ENCODE data around the gene GSDMA. TPM values are rescaled to one million over a fixed set of nuclear protein-coding genes. Genes with fewer than 3 reads are reported as not detected.
"Not testable (repeated sequence)": the region's sequence is repeated elsewhere in the genome, so short reads cannot be mapped to it uniquely, and the experiment has no call there.

GSDMA gene
- total RNA-seq, 1 experiment from 2014 or later: not detected

DNA sequence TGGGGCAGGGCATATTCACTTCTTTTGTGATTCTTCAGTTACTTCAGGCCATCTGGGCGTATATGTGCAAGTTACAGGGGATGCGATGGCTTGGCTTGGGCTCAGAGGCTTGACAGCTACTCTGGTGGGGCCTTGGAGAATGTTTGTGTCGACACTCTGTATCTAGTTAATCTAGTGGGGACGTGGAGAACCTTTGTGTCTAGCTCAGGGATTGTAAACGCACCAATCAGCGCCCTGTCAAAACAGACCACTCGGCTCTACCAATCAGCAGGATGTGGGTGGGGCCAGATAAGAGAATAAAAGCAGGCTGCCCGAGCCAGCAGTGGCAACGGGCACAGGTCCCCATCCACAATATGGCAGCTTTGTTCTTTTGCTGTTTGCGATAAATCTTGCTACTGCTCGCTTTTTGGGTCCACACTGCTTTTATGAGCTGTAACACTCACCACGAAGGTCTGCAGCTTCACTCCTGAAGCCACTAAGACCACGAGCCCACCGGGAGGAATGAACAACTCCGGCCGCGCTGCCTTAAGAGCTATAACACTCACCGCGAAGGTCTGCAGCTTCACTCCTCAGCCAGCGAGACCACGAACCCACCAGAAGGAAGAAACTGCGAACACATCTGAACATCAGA is 49.3 kb downstream of the GSDMA start:
- H3T11ph ChIP-seq (ENCODE audit: low read length); H3K4me3 Mint-ChIP-seq; H3K56ac ChIP-seq (ENCODE audit: insufficient read length, low read depth, low read length); H3K14ac ChIP-seq (ENCODE audit: insufficient read depth, low read length); H4K8ac ChIP-seq (replicated peaks; ENCODE audit: insufficient read length, low read depth, low read length); H2AK5ac ChIP-seq (ENCODE audit: insufficient read length, low read length); H4K20me1 ChIP-seq (ENCODE audit: control insufficient read depth, insufficient read depth, insufficient read length); H3K27me3 ChIP-seq (ENCODE audit: insufficient read depth, low read length); H3K9me3 Mint-ChIP-seq; H3K4me2 ChIP-seq (ENCODE audit: insufficient read depth, insufficient read length, low read length); H3K4ac ChIP-seq (ENCODE audit: low read depth, low read length); H4K91ac ChIP-seq (ENCODE audit: insufficient read length, low read depth, low read length); DNase-seq; H3K27ac Mint-ChIP-seq; H2BK5ac ChIP-seq (ENCODE audit: insufficient read length, low read length); H3K27me3 Mint-ChIP-seq (ENCODE audit: low read depth); H2BK120ac ChIP-seq (ENCODE audit: low read depth, low read length, poor library complexity, severe bottlenecking); H4K5ac ChIP-seq (ENCODE audit: insufficient read length, low read depth, low read length); H3K79me1 ChIP-seq (ENCODE audit: insufficient read depth, low read depth, low read length, poor library complexity, severe bottlenecking); H3K9me3 ChIP-seq (ENCODE audit: control insufficient read depth, low read depth, low read length); H3K79me2 ChIP-seq (ENCODE audit: insufficient read depth, low read length); H2BK12ac ChIP-seq (ENCODE audit: insufficient read length, low read depth, low read length); H3K18ac ChIP-seq (ENCODE audit: insufficient read length, low read depth, low read length); H2BK15ac ChIP-seq (ENCODE audit: low read depth, low read length); H3K27ac ChIP-seq (ENCODE audit: insufficient read length, low read depth, low read length); H3K23me2 ChIP-seq (ENCODE audit: insufficient read length, low read depth, low read length, poor library complexity, severe bottlenecking); H3K4me1 ChIP-seq (ENCODE audit: insufficient read depth, low read length); H3K9ac ChIP-seq (ENCODE audit: extremely low read depth, insufficient read length, low read length); H3K36me3 Mint-ChIP-seq (ENCODE audit: insufficient read depth in 1 of 3, low read depth in 3 of 3); H2BK20ac ChIP-seq (ENCODE audit: low read depth, low read length, poor library complexity, severe bottlenecking); H3K23ac ChIP-seq (ENCODE audit: insufficient read length, low read depth, low read length); H2AFZ ChIP-seq (ENCODE audit: low read length): not testable (repeated sequence)
- H3K4me1 Mint-ChIP-seq: peaks cover 10 to 24% of the 10 kb centered on the region in 2 experiments; a peak in 3 of 4 replicates
- WGBS (ENCODE audit: extremely low coverage, insufficient read length, low lambda C conversion rate): no CpG with 5 or more reads among the region's 22 CpGs

All from H9 (cell line).